Measurements from ENCODE around the gene AMACR. TPM values are rescaled to one million over a fixed set of nuclear protein-coding genes. Genes with fewer than 3 reads are reported as not detected.
"Not testable (repeated sequence)": the region's sequence is repeated elsewhere in the genome, so short reads cannot be mapped to it uniquely, and the experiment has no call there.

Gene AMACR
- total and polyA plus RNA-seq, 2 experiments from 2014 or later, result 68.6 to 92.4 TPM

DNA sequence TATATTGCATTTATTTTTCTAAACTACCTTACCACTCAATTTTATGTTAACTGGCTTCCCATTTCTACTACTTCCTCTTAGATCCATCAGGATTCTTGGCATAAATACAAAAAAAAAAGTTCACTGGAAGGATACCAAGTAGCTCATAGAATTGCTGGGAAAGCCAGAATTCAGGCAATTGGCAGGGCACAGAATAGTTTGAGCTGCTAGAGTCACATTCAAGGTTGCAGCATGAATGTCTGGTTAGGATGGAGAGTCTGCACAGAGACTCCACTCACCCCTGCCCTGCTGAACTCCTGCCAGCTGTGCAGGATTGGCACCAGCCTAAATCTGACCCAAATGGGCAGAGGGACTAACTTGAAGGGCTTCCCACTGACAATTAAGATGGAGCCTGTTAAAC is 4.9 kb upstream of the AMACR start:
- Histone ChIP-seq H3K9me2 (replicated peaks; ENCODE audit: insufficient read depth) (no peaks in the 10 kb centered on the region), H3K4me3 (no peak overlapping the region), H3K27ac (no peak overlapping the region), H3K4me1 (ENCODE audit: insufficient read depth) (peaks cover 37% of the 10 kb centered on the region), H3K4me2 (no peak overlapping the region), H2AFZ (no peak overlapping the region), H3K27me3 (no peaks in the 10 kb centered on the region), H3K36me3 (replicated peaks; ENCODE audit: insufficient read depth, low read depth) (no peaks in the 10 kb centered on the region), H3K9me3 (ENCODE audit: low read depth) (no peaks in the 10 kb centered on the region), H4K20me1 (ENCODE audit: insufficient read depth, poor library complexity, severe bottlenecking) (no peaks in the 10 kb centered on the region), H3K79me2 (no peaks in the 10 kb centered on the region)
- TF ChIP-seq EZH2phosphoT487 (IDR thresholded peaks at IDR 0.05; ENCODE audit: low read depth, severe bottlenecking, unreplicated experiment) (no peak), EZH2 (IDR thresholded peaks at IDR 0.05; ENCODE audit: borderline replicate concordance) (no peak)
- TF ChIP-seq, protein P1, sequence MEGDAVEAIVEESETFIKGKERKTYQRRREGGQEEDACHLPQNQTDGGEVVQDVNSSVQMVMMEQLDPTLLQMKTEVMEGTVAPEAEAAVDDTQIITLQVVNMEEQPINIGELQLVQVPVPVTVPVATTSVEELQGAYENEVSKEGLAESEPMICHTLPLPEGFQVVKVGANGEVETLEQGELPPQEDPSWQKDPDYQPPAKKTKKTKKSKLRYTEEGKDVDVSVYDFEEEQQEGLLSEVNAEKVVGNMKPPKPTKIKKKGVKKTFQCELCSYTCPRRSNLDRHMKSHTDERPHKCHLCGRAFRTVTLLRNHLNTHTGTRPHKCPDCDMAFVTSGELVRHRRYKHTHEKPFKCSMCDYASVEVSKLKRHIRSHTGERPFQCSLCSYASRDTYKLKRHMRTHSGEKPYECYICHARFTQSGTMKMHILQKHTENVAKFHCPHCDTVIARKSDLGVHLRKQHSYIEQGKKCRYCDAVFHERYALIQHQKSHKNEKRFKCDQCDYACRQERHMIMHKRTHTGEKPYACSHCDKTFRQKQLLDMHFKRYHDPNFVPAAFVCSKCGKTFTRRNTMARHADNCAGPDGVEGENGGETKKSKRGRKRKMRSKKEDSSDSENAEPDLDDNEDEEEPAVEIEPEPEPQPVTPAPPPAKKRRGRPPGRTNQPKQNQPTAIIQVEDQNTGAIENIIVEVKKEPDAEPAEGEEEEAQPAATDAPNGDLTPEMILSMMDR (IDR thresholded peaks at IDR 0.05; ENCODE audit: poor library complexity), result no peak
- no peak for DNase-seq (ENCODE audit: low spot score)

DNA sequence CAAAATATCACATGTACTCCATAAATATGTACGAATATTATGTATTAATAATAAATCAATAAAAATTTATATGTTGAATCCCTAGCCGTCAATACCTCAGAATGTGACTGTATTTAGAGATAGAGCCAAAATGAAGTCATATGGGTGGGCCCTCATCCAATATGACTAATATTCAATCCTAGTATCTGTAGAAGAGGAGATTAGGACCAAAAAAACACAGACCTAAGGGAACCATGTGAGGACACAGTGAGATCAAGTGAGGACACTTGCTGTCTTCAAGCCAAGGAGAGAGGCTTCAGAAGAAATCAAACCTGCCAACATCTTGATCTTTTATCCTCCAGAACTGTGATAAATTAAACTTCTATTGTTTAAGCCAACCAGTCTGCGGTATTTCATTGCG is 3.7 kb upstream of the AMACR start:
- no peak overlapping the region for H3K27ac ChIP-seq
- no peaks in the 10 kb centered on the region for H3K27me3 ChIP-seq
- no peaks in the 10 kb centered on the region for H3K9me3 ChIP-seq (ENCODE audit: low read depth)
- peaks cover 8% of the 10 kb centered on the region for H3K79me2 ChIP-seq
- H3K36me3 ChIP-seq (replicated peaks; ENCODE audit: insufficient read depth, low read depth), result no peaks in the 10 kb centered on the region
- TF ChIP-seq EZH2 (IDR thresholded peaks at IDR 0.05; ENCODE audit: borderline replicate concordance), result no peak
- TF ChIP-seq, protein P1 (IDR thresholded peaks at IDR 0.05; ENCODE audit: poor library complexity), result no peak
- no peak for TF ChIP-seq EZH2phosphoT487 (IDR thresholded peaks at IDR 0.05; ENCODE audit: low read depth, severe bottlenecking, unreplicated experiment)
- H3K4me2 ChIP-seq, result no peak overlapping the region
- no peak overlapping the region for H2AFZ ChIP-seq
- H3K4me3 ChIP-seq, result no peak overlapping the region
- DNase-seq (ENCODE audit: low spot score), result no peak
- H3K9me2 ChIP-seq (replicated peaks; ENCODE audit: insufficient read depth), result no peaks in the 10 kb centered on the region
- peaks cover 37% of the 10 kb centered on the region for H3K4me1 ChIP-seq (ENCODE audit: insufficient read depth)
- 94% methylated on average over 4 of the region's 4 CpGs for WGBS (ENCODE audit: low lambda C conversion rate, missing lambda C conversion rate)
- no peaks in the 10 kb centered on the region for H4K20me1 ChIP-seq (ENCODE audit: insufficient read depth, poor library complexity, severe bottlenecking)

GRCh38 chr5:34010146-34010545 is 2.3 kb upstream of the AMACR start:
- not testable (repeated sequence) for H3K9me2 ChIP-seq (replicated peaks; ENCODE audit: insufficient read depth); H2AFZ ChIP-seq; H3K27me3 ChIP-seq; H4K20me1 ChIP-seq (ENCODE audit: insufficient read depth, poor library complexity, severe bottlenecking); H3K36me3 ChIP-seq (replicated peaks; ENCODE audit: insufficient read depth, low read depth); H3K4me3 ChIP-seq; H3K9me3 ChIP-seq (ENCODE audit: low read depth); DNase-seq (ENCODE audit: low spot score)
- peak overlapping the region; percentile 91 for H3K4me2 ChIP-seq
- WGBS (ENCODE audit: low lambda C conversion rate, missing lambda C conversion rate), result 46% methylated on average over 2 of the region's 2 CpGs
- peaks cover 22% of the 10 kb centered on the region for H3K79me2 ChIP-seq
- peak overlapping the region; percentile 94 for H3K27ac ChIP-seq
- peaks cover 32% of the 10 kb centered on the region for H3K4me1 ChIP-seq (ENCODE audit: insufficient read depth)

- no peak overlapping the region for H3K4me3 ChIP-seq
- H3K79me2 ChIP-seq, result peaks cover 26% of the 10 kb centered on the region
- peak overlapping the region; percentile 94 for H3K27ac ChIP-seq
- DNase-seq (ENCODE audit: low spot score), result no peak
- H4K20me1 ChIP-seq (ENCODE audit: insufficient read depth, poor library complexity, severe bottlenecking), result no peaks in the 10 kb centered on the region
- H3K27me3 ChIP-seq, result no peaks in the 10 kb centered on the region
- H3K4me1 ChIP-seq (ENCODE audit: insufficient read depth), result peaks cover 29% of the 10 kb centered on the region
- no peak for TF ChIP-seq EZH2phosphoT487 (IDR thresholded peaks at IDR 0.05; ENCODE audit: low read depth, severe bottlenecking, unreplicated experiment)
- TF ChIP-seq, protein P1 (IDR thresholded peaks at IDR 0.05; ENCODE audit: poor library complexity), result no peak
- TF ChIP-seq EZH2 (IDR thresholded peaks at IDR 0.05; ENCODE audit: borderline replicate concordance), result no peak
- WGBS (ENCODE audit: low lambda C conversion rate, missing lambda C conversion rate), result 54% methylated on average over 1 of the region's 1 CpG
- no peaks in the 10 kb centered on the region for H3K9me2 ChIP-seq (replicated peaks; ENCODE audit: insufficient read depth)
- peak overlapping the region; percentile 91 for H3K4me2 ChIP-seq
- no peaks in the 10 kb centered on the region for H3K9me3 ChIP-seq (ENCODE audit: low read depth)
- no peaks in the 10 kb centered on the region for H3K36me3 ChIP-seq (replicated peaks; ENCODE audit: insufficient read depth, low read depth)
- H2AFZ ChIP-seq, result no peak overlapping the region
These were observed 1.8 kb upstream of the AMACR start for GRCh38 chr5:34009610-34010009.

Measured in hepatocyte (in vitro differentiated cells).